ENCODE data around the gene RNF149. TPM values are rescaled to one million over a fixed set of nuclear protein-coding genes. Genes with fewer than 3 reads are reported as not detected.
"Not testable (repeated sequence)": the region's sequence is repeated elsewhere in the genome, so short reads cannot be mapped to it uniquely, and the experiment has no call there.

The RNF149 gene
- total RNA-seq, 1 donor from 2014 or later = 18.6 TPM

DNA sequence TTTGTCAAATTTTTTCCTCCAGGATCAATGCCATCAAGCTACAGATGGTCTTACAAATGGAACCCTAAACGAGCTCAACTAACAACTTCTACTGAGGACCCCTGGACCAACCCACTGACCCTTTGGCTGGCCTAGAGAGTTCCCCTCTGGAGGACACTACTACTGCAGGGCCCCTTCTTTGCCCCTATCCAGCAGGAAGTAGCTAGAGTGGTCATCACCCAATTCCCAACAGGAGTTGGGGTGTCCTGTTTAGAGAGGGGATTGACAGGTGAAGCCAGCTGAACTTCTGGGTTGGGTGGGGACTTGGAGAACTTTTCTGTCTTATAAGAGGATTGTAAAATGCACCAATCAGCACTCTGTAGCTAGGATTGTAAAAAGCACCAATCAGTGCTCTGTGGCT, 72.5 kb downstream of the RNF149 start:
- not testable (repeated sequence) for DNase-seq (ENCODE audit: low spot score); ATAC-seq

GRCh38 chr2:101234169-101234938, 74.1 kb downstream of the RNF149 start:
- ATAC-seq = peak; percentile 27
- no peak for DNase-seq (ENCODE audit: low spot score)

- no peak for DNase-seq (ENCODE audit: low spot score)
- ATAC-seq = no peak
Measured at GRCh38 chr2:101232770-101233169, 75.7 kb downstream of the RNF149 start.

DNA sequence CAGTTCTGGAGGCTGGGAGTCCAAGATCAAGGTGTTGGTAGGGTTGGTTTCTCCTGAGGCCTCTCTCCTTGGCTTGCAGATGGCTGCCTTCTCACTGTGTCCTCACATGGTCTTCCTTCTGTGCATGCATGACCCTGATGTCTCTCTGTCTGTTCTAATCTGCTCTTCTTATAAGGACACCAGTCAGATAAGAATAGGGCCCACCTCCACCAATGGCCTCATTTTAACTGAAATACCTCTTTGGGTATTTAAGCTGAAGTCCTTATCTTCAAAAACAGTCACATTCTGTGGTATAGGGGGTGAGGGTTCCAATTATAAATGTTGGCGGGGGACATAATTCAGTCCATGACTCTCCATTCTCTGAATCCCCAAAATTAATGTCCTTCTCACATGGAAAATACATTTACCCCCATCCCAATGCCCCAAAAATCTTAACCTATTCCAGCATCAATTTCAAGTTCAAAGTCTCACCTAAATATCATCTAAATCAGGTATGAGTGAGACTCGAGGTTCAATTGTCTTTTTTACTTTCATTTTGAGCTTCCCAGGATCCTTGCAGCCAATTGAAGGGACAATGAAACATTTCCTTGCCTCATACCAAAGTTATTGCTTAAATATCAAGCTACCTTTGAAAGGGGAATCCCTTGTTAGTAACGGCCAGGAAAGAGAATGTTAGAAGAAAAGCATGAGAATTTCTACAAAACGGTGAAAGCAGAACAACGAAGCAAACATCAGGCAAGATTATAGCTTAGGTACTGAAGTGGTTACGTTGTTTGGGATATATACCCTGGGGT, 76.4 kb downstream of the RNF149 start:
- ATAC-seq = no peak

DNA sequence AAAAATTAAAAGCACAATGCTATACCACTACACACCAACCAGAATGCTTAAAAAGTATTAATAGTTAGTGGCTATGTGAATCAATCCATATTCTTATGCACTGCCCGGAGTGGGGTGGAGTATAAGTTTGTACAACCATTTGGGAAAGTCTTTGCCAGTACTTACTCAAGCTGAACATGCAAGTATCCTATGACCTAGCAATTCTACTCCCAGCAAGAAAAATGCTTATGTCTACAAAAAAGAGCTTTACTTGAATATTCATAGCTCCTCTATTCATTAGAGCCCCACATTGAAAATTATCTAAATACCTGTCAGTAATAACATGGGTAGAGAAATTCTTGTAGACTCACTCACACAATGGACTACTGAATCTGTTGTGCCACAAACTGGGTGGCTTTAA, 77.3 kb downstream of the RNF149 start:
- DNase-seq (ENCODE audit: low spot score) = no peak
- peak; percentile 9 for ATAC-seq

More for the DNA sequence above, 76.4 kb downstream of the RNF149 start:
- DNase-seq (ENCODE audit: low spot score) = no peak

DNA sequence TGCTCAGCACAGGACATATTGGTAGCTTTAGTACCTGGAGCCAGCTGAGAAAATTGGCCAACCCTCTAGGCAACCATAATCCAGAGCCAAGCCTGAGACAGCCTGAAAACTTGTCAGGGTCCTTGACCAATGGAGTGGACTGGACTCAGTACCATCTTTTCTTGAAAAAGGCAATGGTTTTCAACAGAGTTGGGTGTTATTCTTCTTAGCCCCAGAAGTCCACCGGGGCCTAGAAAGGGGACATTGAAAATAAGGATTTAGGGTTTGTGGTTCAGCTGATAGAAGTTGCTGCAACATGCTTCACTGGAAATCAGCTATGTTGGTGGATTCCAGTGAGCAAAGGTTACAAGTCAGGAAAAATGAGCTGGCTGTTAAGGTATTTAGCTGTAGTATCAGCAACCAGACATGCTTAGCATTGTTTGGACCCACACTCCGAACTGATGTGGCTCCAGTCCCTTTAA, 77.9 kb downstream of the RNF149 start:
- ATAC-seq (peak; percentile 79), DNase-seq (ENCODE audit: low spot score) (no peak)

Other genes starting within 250 kb of the RNF149 start
- gene TBC1D8, start 157.3 kb downstream of the RNF149 start, total RNA-seq = 23.7 TPM
- 17.8 TPM for gene CNOT11, start 55.8 kb downstream of the RNF149 start, total RNA-seq
- gene CREG2, start 78.8 kb upstream of the RNF149 start, total RNA-seq = not detected
- not detected for gene RFX8, start 166.4 kb upstream of the RNF149 start, total RNA-seq